ENCODE data around the gene PDE6G. TPM values are rescaled to one million over a fixed set of nuclear protein-coding genes. Genes with fewer than 3 reads are reported as not detected.

PDE6G gene
- total and polyA plus RNA-seq, 2 of the 8 experiments (the other 6 are each of a cell fraction or from before 2014, with no cell fraction given) = 5.8 to 12.9 TPM

DNA sequence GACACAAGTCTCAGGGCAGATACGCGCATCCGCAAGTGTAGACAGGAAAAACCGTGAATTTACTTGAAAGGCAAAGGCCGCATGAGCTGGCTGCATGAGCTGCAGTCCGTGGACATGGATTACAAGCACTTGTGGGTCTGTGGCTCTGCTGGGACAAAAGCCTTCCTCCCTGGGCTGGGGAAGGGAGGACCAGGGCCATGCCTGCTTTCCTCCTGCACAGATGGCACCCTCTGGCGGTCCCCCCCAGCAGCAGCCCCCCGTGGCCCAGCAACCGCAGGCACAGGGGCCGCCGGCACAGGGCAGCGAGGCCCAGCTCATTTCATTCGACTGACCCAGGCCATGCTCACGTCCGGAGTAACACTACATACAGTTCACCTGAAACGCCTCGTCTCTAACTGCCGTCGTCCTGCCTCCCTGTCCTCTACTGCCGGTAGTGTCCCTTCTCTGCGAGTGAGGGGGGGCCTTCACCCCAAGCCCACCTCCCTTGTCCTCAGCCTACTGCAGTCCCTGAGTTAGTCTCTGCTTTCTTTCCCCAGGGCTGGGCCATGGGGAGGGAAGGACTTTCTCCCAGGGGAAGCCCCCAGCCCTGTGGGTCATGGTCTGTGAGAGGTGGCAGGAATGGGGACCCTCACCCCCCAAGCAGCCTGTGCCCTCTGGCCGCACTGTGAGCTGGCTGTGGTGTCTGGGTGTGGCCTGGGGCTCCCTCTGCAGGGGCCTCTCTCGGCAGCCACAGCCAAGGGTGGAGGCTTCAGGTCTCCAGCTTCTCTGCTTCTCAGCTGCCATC is 45.1 kb upstream of the PDE6G start:
- H3K56ac ChIP-seq (replicated peaks; ENCODE audit: insufficient read length, low read depth, low read length) = no peak overlapping the region
- no peak overlapping the region for H4K5ac ChIP-seq (ENCODE audit: insufficient read length, low read depth, low read length)
- H3K4ac ChIP-seq (replicated peaks; ENCODE audit: insufficient read length, low read depth, low read length) = no peak overlapping the region
- H4K20me1 ChIP-seq (replicated peaks in 1 of 2; ENCODE audit: control insufficient read depth in 1 of 2, insufficient read depth in 2 of 2, low read length in 2 of 2) = peaks cover 11% of the 10 kb centered on the region in 2 experiments
- no peak for DNase-seq (ENCODE audit: low read depth in 1 of 2, low spot score in 2 of 2)
- H3K4me1 ChIP-seq (replicated peaks in 1 of 4; ENCODE audit: control insufficient read depth in 3 of 4, insufficient read depth in 4 of 4, low read length in 3 of 4) = peaks cover 0 to 14% (median 10%) of the 10 kb centered on the region in 4 experiments; a peak in 5 of 7 replicates
- no peak overlapping the region for H2AK5ac ChIP-seq (ENCODE audit: low read depth, low read length)
- peaks cover 13 to 42% (median 21%) of the 10 kb centered on the region in 4 experiments; a peak in 7 of 8 replicates for H3K36me3 ChIP-seq (ENCODE audit: control insufficient read depth in 2 of 4, insufficient read depth in 4 of 4, low read length in 3 of 4)
- H2BK5ac ChIP-seq (ENCODE audit: low read depth, low read length) = no peak overlapping the region; the same call in 1 of the 2 replicates
- peaks cover 9% of the 10 kb centered on the region for H3K23me2 ChIP-seq (ENCODE audit: low read depth, low read length)
- H3K27ac ChIP-seq (ENCODE audit: low read depth, low read length) = no peak overlapping the region
- no peak overlapping the region for H2BK120ac ChIP-seq (replicated peaks; ENCODE audit: low read depth, low read length)
- peak overlapping the region; percentile 62 for H4K8ac ChIP-seq (ENCODE audit: extremely low read depth, insufficient read depth, low read length)
- TF ChIP-seq BACH1 (IDR thresholded peaks at IDR 0.05; ENCODE audit: low read length) = no peak
- H4K91ac ChIP-seq (replicated peaks; ENCODE audit: insufficient read length, low read length) = no peak overlapping the region
- no peak overlapping the region for H2BK20ac ChIP-seq (ENCODE audit: low read length)
- no peak overlapping the region for H3K23ac ChIP-seq (ENCODE audit: insufficient read length)
- H2BK15ac ChIP-seq (ENCODE audit: low read length) = no peak overlapping the region
- H3K79me1 ChIP-seq (ENCODE audit: low read depth, low read length) = peaks cover 14% of the 10 kb centered on the region
- H3K9me3 ChIP-seq (ENCODE audit: insufficient read depth in 2 of 2, low read depth in 1 of 2, low read length in 1 of 2) = no peaks in the 10 kb centered on the region
- no peaks in the 10 kb centered on the region for H3K27me3 ChIP-seq (replicated peaks in 1 of 4; ENCODE audit: control insufficient read depth in 3 of 4, extremely low read depth in 1 of 4, insufficient read depth in 3 of 4, low read length in 3 of 4)
- H3K9ac ChIP-seq (replicated peaks in 1 of 4; ENCODE audit: extremely low read depth in 1 of 4, low read depth in 3 of 4, low read length in 3 of 4) = peak overlapping the region in 3 of 4 experiments; percentile 11 to 29 (median 14); a peak in 2 of 7 replicates
- peak overlapping the region; percentile 91 to 95; a peak in 3 of 4 replicates for H3K4me2 ChIP-seq (ENCODE audit: insufficient read depth in 1 of 2, low read depth in 2 of 2, low read length in 2 of 2)
- WGBS, 2 experiments (ENCODE audit: extremely low coverage in 1 of 2, insufficient coverage in 1 of 2, insufficient read length in 1 of 2, insufficient replicate concordance in 2 of 2, low coverage in 1 of 2, low lambda C conversion rate in 2 of 2, missing lambda C conversion rate in 1 of 2) = 88% methylated on average over 23 of the region's 23 CpGs; no CpG with 5 or more reads in 1 of the 2 experiments
- no peak overlapping the region for H2AFZ ChIP-seq (ENCODE audit: low read length)
- H3K14ac ChIP-seq (ENCODE audit: insufficient read length) = no peak overlapping the region
- CTCF ChIA-PET (ENCODE audit: partially characterized antibody) = interaction anchor here (1.0 to 2.0 kb wide), 9 partner anchors 8 to 169 kb away, joined by 3 to 9 read pairs (median 4); partner anchors contain the start of genes ARHGDIA, ARL16 and HGS
- H3K79me2 ChIP-seq (ENCODE audit: control insufficient read depth in 1 of 2, insufficient read depth in 2 of 2, low read length in 2 of 2) = peaks cover 9 to 44% of the 10 kb centered on the region in 2 experiments; a peak in 3 of 4 replicates
- no peak overlapping the region for H3K18ac ChIP-seq (ENCODE audit: extremely low read depth, low read length)
- POLR2A ChIA-PET (ENCODE audit: partially characterized antibody) = interaction anchor here (0.6 to 17.2 kb wide), 16 partner anchors 15 to 852 kb away, joined by 3 to 436 read pairs (median 6); partner anchors contain the start of genes ARL16, CCDC137, HGS and MAFG
- peak overlapping the region in 1 of 4 experiments; percentile 95; a peak in 3 of 8 replicates for H3K4me3 ChIP-seq (ENCODE audit: extremely low read depth in 1 of 4, insufficient read depth in 2 of 4, low read depth in 3 of 4, low read length in 4 of 4)
- no peak for FAIRE-seq
- H2BK12ac ChIP-seq (ENCODE audit: low read depth, low read length) = no peak overlapping the region

Measured in H1 (cell line).